Epithelial cell of esophagus (primary cell): Measurements from ENCODE around the gene ATP10A.
A peak's percentile ranks its signal among the peaks of the same experiment; 100 is the strongest.

Experiments used
- DNase-seq: peaks from one replicate; pipeline ENCODE4 v3.0.0; 2010; ENCODE audit warnings: low read depth
- H3K4me3 ChIP-seq: 2 replicates; pipeline ENCODE4 v1.5.1; 2011; ENCODE audit warnings: mild to moderate bottlenecking, low read length, control low read depth
- CTCF ChIP-seq: IDR thresholded peaks from 2 replicates; pipeline ENCODE4 v1.5.1; 2011; ENCODE audit warnings: low read depth, mild to moderate bottlenecking, low read length, control low read depth, inconsistent platforms; ENCODE audit not compliant: insufficient read depth; ENCODE audit errors: missing control alignments

The ATP10A gene

GRCh38 chr15:25849157-25849921 lies 13.8 kb downstream of the ATP10A start:
- peak; percentile 66 for DNase-seq
- TF ChIP-seq CTCF, result no peak
- no peak overlapping the region for H3K4me3 ChIP-seq

GRCh38 chr15:25848784-25849156 lies 14.4 kb downstream of the ATP10A start:
- H3K4me3 ChIP-seq, result no peak overlapping the region
- DNase-seq, result no peak

GRCh38 chr15:25848325-25848724 lies 14.8 kb downstream of the ATP10A start:
- no peak for DNase-seq
- no peak overlapping the region for H3K4me3 ChIP-seq
- no peak for TF ChIP-seq CTCF

More at GRCh38 chr15:25848784-25849156, 14.4 kb downstream of the ATP10A start:
- TF ChIP-seq CTCF, result no peak

- no peak for TF ChIP-seq CTCF
- no peak for DNase-seq
- no peak overlapping the region for H3K4me3 ChIP-seq
These were observed 16.1 kb downstream of the ATP10A start for GRCh38 chr15:25847051-25847450.

GRCh38 chr15:25846377-25846776 lies 16.8 kb downstream of the ATP10A start:
- no peak overlapping the region for H3K4me3 ChIP-seq
- TF ChIP-seq CTCF, result no peak
- DNase-seq, result no peak

GRCh38 chr15:25844981-25845680 lies 18.0 kb downstream of the ATP10A start:
- no peak for DNase-seq
- no peak for TF ChIP-seq CTCF
- H3K4me3 ChIP-seq, result no peak overlapping the region
